Hematopoietic multipotent progenitor cell treated with erythropoietin and hydrocortisone succinate and interleukin-3 and kit ligand, for 6 days (in vitro differentiated cells): Measurements from ENCODE around the gene CHMP4B.

Experiments
- DNase-seq: peaks from one replicate; pipeline ENCODE4 v3.0.0-alpha.2; 2015

Gene CHMP4B

DNA sequence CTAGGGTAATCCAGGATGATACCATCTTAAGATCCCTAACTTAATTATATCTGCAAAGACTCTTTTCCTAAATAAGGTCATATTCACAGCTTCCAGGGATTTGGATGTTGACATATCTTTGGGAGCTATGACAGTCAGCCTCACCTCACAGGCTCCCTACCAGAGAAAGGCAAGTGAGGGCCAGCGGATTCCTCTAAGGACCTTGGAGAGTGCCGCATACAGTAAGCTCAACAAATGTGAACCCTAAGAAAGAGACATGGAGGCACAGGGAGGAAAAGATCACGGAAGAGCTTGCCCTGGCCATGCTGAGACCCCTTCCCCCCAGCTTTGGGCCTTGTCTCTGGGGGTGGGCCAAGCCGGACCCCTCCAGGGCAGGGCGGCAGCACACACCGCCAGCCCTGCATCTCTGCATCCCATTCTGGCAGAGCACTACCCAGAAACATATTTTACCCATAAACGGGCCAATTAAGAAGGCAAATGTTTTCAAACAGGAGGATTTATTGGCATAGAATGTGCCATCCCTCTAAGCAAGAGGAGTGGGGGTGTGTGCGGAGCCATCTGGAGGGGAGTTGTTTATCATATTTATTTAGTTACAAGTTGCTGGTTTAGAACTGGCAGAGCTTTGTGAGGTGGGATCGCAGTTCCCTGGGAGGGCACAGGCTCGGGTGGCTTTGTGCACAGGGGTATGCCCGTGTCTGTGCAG, 55.4 kb downstream of the CHMP4B start:
- no peak for DNase-seq

DNA sequence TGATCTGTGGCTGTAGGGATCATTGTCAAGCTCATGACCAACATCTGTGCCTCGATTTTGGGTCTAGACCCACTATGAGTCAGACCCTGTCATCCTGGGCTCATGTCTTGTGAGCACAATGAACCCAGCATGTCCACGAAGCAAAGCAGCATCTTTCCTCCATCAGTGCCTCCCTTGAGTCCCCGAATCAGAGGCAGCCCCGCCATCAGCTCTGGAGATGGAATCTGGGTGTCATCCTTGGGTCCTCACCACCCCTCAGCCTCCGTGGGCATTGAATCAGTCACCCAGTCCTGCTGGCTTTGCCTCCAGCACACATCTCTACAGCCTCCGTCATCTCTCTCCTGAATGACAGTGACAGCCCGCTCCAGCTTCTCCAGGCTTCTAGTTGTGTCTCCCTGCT, 56.9 kb downstream of the CHMP4B start:
- no peak for DNase-seq

DNA sequence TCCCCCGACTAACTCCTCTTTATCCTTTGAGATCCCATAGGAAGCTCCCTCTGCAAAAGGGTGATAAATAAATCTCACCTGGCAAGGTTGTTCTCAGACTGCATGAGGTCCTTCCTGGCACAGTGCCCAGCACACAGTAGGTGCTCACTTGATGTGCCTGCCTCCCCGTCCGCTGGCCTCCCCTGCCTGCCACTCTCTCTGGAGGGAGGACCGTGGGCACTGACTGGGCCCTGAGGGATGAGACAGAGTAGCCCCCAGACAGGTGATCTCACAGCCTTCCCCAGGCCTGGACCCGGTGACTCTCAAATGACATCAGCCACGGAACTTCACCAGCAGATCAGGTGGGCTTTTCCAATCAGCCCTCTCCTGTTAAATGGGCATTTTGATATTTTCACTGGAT, 57.4 kb downstream of the CHMP4B start:
- no peak for DNase-seq

DNA sequence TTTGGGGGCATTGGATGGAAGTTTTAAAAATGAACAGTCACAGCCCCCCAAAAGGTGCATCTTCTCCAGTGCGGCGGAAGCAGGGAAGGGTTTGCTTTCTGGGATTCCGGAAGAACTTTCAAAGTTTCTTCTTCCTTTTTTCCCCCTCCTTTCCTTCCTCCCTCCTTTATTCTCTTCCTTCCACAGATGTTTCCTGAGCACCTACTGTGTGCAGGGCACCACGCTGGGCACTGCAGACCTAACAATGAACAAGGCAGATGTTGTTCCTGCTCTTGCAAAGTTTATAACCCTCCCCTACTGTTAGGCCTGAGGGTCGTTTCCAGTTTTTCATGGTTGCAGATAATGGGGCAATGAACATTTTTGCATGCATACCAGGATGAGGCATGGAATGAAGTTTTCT, 58.1 kb downstream of the CHMP4B start:
- DNase-seq: no peak

DNA sequence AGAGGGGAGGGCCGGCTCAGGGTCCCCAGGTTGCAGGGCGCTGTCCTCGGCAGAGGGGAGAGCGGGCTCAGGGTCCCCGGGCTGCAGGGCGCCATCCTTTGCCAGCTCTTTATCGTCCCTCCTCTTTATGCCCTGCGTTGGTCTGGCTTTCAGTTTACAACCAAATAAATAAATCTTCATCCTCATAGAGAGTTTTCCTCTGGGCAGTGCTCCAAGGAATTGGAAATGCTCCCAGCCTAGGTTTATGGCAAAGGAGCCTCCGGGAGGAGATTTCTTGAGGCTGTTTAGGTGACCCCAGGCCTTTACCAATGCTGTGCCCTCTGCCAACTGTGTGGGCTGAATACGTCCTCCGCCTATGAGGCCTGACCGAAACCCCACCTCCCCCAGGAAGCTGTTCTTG, 60.2 kb downstream of the CHMP4B start:
- DNase-seq: no peak

DNA sequence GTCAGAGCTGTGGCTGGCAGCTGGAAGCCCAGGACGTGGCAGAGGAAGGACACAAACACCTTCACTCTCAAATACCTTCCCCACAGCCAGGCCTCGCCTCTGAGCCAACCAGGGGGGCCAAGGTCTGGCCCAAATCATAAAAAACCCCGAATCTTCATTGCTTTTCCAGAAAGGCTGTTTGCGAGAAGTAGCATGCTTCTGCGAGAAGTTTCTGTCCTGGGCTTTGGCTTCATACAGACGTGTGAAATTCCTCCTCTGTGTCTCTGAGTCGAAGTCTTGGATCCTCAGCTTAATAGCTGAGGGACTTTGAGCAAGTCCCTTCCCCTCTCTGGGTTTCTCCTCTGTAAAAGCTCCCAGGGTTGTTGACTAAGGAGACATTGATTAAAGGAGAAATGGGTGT, 63.0 kb downstream of the CHMP4B start:
- DNase-seq: no peak

DNA sequence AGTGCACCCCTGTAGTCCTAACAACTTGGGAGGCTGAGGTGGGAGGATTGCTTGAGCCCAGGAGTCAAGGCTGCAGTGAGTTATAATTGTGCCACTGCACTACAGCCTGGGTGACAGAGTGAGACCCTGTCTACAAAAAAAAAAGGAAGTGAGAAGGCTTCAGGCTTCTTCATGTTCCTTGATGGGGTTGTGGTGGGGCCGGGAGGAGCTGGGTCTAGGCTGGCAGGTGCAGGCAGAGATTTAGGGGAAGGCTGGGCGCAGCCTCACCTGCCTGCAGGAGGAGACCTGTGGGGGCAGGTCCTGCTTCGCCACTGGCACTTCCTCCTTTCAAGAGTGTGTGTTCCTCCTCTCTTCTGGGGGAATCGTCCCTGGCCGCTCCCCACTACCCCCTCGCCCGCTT, 63.9 kb downstream of the CHMP4B start:
- no peak for DNase-seq

DNA sequence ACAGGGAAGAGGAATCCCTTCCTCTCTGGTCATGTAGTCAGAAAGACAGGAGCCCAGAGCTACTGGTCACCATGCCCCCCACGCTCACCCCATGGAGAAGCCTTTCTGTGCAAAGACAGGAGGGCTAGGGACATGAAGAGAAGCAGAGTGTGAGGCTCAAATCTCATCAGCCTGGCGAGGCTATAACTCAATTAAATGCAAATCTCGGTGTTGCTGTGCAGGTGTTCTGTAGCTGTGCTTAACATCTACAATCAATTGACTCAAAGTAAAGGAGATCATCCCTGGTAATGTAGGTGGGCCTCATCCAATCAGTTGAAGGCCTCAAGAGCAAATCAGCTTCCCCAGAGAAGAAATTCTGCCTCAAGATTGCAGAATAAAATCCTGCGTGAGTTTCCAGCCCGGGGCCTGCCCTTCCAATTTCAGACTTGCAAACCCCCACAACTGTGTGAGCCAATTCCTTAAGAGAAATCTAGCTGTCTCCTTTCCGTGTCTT, 64.4 kb downstream of the CHMP4B start:
- no peak for DNase-seq

DNA sequence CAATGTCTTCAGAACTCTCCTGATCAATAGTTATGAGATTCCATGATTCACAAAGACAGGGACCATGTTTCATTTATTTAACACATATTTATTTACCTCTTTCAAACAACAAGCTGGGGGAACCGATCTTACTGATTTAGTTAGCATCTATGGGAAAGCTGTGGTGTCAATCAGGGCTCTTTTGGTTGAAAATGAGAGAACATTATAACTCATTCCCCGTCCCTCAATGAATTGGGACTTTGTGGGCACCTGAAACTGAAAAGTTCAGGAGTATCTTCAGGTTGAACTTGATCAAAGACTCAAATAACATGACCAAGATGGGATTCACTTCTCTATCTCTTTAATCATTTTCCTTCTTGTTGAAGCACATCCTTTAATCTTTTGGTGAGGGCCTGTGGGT, 67.4 kb downstream of the CHMP4B start:
- DNase-seq: no peak

DNA sequence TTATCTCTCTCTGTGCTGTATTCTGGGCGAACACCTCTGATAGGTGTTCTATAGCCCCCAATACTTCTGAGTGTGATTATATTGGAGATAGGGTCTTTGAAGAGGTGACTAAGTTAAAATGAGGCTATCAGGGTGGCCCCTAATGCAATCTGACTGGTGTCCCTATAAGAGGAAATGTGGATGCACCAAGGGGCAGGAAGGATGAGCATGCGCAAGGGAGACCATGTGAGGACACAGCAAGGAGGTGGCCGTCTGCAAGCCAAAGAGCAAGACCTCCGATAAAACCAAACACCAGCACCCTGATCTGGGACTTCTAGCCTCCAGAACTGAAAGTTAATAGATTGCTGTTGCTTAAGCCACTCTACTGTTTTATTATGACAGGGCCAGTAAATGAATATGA, 69.2 kb downstream of the CHMP4B start:
- no peak for DNase-seq

DNA sequence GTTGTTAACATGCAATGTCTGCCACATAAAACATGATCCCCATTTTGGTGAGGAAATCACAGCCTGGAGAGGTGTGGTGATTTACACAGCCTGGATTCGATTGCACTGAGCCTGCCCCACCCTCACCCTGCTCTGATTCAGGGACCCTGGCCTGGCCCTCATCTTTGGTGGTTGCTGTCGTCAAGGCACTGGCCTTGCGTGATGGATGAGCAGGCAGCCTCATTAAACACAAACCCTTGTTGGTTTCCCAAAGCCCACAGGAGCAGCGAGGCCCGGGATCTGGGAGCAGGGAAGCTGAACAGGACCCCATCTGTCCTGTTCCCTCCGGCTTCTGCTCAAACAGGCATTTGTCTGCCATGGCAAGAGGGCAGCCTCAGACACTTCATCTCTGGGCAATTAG, 70.8 kb downstream of the CHMP4B start:
- DNase-seq: no peak

DNA sequence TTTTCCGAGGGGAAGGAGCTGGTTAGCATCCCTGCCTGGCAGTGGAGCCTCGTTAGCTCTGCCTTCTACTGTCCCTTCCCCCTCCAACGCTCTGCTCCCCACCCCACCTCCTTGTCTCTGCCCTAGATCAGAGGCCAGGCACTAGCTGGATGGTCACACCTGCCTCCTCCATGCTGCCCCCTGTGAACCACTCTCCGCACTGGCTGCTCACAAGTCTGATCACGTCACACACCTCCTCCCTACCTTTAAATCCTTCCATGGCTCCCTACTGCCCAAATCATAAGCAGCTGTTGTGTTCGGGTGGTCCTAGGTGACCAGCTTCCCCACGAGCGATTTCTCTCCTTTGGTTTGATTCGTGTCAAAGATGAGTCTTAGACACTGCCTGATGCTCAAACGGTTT, 71.3 kb downstream of the CHMP4B start:
- DNase-seq: no peak

DNA sequence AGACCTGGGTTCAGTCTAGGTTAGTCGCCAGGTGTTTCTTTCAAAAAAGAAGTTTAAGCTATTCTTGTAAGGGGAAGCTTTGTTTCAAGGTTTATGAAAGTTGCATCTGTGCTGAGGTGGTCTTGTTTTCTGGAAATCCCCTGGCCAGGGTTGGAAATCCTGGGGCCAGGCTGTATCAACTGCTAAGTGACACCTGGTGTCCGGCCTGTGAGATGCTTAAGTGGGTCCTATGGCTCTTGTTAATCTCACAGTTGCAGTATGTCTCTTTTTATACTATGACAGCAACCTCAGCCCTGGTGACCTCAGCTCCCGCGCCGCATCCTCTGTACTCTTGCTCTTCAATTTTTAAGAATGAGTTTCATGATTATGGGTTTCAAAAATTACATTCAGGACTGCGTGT, 72.0 kb downstream of the CHMP4B start:
- DNase-seq: no peak

DNA sequence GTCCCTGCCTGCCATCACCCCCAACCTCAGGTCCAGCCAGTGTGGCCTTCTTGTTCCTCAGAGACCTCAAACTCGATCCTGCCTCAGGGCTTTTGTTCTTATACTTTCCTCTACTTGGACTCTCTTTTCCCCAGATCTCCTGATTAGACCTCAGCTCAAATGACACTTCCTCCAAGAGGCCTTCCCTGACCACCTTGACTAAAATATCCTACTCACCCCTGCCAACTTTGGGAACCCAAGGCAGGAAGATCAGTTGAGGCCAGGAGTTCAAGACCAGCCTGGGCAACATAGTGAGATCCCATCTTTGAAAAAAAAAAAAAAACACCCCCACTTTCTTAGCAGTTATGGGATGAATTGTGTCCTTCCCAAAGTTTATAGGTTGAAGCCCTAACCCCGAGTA, 73.5 kb downstream of the CHMP4B start:
- DNase-seq: no peak

DNA sequence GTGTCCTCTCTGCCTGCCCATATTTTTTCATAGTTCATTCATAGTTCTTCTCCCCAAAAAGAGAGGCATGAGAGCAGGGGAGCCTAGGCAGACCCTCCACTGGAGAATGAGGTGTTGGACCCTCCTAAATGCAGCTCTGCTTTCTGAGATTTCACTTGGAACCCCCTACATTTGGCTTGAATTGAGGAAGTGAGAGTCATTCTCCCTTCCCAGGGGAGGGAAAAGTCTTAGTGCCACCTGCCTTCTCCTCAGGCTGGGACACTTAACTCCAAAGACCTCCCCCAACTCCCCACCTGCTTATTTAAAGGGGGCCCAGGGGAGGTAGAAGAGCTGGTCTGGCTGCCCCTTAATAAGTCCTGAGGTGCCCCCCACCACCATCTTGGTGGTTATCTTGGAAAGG, 78.2 kb downstream of the CHMP4B start:
- no peak for DNase-seq

DNA sequence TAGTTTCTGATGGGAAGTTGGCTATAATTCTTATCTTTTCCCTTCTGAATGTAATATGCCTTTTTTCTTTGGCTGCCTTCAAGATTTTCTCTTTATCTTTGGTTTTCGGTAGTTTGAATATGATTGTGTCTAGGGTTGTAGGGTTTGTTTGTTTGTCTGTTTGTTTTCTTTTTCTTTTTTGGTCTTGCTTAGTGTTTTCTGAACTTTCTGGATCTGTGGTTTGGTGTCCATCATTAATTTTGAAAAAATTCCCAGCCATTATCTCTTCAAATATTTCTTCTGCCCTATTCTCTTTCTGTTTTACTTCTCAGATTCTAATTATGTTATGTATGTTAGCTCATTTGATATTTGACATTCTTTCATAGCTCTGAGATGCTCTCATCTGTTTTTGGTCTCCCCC, 79.4 kb downstream of the CHMP4B start:
- DNase-seq: no peak

DNA sequence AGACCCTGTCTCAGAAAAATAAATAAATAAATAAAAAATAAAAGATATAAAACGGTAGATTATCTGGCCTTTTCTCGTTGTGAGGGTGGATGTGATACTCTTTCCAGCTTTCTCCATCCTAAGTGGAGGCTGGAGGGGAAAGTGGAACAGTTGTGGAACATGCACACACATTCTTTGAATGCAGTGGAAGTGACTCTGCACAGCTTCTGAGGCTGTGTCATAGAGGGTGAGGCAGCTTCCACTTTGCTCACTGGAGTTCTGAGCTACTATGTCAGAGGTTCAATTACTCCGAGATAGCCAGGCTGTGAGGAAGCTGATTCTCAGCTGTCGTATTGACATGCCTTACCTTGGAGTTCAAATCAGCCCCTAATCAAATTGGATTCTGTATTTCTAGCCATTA, 82.2 kb downstream of the CHMP4B start:
- DNase-seq: no peak

DNA sequence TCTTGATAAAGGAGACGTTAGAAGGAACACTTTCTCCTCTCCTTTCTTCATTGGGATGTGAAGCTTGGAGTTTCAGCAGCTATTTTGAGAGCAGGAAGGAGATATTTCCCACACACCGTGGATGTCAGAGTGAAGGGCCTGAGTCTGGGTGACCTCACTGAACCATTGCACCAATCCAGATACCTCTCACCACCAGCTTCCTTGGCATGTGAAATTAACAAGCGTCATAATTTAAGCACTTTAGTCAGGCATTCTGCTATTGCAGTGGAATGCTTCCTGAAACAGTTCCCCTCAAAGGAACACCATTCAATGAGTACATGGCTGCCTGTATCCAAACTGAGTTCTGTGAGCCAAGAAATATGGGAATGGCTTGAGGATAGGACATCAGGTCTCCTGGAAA, 83.7 kb downstream of the CHMP4B start:
- no peak for DNase-seq

DNA sequence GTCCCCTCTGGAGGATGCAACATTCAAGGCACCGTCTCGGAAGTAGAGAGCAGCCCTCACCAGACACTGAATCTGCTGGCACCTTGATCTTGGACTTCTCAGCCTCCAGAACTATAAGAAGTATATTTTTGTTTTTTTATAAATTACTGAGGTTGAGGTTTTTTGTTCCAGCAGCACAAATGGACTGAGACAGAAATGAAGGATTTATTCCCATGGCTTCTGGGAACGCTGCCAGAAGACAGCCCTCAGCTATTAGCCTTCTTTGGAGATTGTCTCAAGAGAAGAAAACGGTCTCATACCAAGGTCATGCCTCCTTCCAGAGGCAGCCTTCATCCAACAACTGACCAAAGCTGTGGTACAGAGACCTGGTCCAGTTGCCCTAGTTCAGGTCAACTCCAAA, 85.4 kb downstream of the CHMP4B start:
- DNase-seq: no peak

DNA sequence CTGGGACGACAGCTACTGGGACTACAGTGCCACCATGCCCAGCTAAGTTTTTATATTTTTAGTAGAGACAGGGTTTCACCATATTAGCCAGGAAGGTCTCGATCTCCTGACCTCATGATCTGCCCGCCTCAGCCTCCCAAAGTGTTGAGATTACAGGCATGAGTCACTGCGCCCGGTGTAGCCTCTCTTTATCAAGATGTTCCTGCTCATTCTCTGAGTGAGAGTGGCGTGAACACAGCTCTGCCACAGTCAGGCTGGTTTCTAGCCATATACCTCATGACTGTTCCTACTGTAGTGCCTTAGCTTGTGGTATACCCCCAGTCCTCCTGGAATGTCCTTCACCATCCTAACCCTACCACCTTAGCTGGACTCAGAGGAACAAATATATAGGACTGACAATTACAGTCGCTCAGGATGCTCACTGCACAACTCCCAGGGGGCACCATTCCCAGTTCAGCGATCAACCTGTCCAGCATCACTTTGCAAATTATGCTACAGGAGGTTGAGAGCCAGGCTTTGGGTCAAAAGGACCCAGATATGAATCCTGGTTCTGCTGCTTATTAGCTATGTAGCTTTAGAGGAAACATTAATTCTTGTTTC, 86.3 kb downstream of the CHMP4B start:
- DNase-seq: peak; percentile 23

DNA sequence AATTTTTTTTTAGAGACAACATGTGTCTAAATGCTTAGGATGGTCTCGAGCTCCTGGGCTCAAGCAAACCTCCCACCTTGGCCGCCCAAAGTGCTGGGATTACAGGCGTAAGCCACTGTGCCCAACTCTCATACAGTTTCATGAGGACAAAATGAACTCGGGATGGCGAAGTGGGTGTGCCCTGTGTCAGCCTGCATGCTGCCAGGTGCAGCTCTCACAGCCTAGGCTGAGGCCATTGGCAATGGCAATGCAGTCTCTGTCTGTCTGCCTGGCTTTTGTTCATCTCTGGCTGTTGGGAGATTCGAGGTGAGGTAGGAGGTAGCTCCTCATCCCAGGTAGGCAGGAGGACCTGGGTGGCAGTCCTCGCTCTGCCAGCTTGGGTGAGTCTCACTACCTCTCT, 88.0 kb downstream of the CHMP4B start:
- no peak for DNase-seq

DNA sequence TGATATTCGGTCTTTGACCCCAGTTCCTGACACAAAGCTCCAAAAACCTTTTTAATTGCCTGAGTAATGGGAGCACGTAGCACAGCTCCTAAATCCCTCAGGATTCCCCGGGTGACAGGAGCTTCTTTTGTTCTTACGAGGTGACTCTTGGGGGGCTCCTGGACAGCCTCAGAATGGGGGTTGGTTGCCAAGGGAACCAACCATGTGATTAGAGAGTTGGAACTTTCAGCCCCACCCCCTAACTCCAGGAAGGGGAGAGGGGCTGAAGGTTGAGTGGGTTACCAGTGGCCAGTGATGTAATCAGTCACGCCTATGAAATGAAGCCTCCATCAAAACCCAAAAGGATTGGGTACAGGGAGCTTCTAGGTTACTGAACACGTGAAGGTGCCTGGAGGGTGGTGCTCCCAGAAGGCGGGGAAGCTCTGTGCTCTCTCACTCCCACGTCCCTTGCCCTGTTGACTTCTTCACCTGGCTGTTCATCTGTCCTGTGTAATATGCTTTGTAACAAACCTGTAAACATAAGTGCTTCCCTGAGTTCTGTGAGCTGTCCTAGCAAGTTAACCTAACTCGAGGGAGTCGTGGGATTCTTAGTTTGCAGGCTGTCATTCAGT, 89.5 kb downstream of the CHMP4B start:
- no peak for DNase-seq

DNA sequence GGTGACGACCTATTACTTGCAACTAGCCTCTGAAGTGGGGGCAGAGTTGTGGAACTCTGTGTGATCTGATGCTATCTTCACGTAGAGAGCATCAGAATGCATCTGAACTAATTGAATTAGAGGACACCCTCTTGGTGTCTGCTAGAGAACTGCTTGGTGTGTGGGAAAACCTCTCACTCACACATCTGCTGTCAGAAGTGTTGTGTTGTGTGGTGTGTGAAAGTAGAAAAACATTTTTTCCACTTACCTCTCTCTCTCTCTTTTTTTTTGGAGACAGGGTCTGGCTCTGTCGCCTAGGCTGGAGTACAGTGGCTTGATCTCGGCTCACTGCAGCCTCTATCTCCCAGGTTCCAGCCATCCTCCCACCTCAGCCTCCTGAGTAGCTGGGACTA, 90.0 kb downstream of the CHMP4B start:
- no peak for DNase-seq

DNA sequence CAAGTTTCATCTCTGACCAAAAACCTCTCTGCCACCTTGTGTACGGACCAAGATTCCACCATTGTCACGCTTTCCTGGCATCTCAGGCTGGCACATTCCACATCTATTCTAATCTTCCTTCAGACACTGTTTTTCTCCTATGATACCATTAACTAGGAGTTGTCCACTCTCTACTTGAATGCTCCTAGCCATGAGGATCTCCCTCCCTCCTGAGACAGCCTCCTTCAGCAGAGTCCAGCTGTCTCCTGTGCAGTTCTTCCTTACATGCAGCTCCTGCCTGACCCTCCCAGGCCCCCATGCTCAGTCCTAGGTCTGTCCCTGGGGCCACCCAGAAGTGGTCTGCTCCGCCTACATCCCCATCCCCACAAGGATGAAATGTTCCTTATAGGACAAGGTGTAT, 90.9 kb downstream of the CHMP4B start:
- DNase-seq: no peak
